ENCODE results near the gene BLACAT1.

The BLACAT1 gene

DNA sequence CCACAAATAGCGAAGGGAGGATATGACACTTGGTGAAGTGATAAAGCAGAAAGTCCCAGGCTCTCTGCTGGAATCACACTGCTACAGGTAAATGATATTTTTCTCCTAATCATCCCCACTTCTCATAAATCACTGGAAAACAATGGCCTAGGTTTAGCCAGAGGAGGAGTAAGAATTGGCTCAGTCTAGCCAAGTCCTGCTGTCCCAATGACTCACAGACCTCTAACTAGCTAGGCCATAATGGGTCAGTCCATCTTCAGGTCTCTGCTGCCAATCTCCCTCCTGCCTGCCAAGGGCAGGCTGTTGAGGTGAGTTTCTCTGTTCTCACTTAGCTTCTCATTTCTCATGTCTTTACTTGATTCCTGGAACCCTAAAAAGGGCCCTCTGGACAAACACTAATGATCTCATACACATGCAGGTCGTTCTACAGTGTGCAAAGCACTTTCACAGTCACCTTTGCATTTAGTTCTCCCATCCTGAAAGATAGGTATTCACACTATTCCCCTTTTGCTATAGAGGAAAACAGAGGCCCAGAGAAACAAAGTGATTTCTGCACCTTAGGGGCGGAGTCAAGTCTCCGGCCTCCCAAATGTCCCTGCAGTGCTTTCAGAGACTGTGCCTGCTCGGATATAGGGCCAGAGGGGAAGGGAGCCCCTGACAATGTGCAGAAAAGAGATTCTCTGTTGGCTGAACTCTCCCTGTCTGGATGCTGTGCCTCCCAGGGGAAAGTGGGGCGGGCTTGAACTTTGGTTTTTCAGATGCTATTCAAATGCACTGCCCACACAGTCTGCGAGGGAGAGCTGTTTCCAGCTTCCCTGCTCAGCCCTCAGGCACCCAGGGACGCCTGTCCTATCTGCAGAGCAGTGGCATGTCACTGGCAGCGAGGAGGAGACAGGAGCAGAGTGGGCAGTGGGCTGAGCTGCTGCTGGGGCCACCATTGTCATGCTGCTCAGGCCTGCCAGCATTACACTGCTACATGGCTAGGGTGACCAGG lies 44.7 kb upstream of the BLACAT1 start:
- Histone ChIP-seq H3K27me3 (replicated peaks; ENCODE audit: control insufficient read depth, insufficient read depth, low read length) (no peaks in the 10 kb centered on the region; the same call in none of the 2 replicates), H3K36me3 (ENCODE audit: control insufficient read depth, insufficient read depth, low read length) (no peaks in the 10 kb centered on the region), H3K4me3 (replicated peaks; ENCODE audit: low read depth, low read length) (no peak overlapping the region)
- TF ChIP-seq, protein P1, sequence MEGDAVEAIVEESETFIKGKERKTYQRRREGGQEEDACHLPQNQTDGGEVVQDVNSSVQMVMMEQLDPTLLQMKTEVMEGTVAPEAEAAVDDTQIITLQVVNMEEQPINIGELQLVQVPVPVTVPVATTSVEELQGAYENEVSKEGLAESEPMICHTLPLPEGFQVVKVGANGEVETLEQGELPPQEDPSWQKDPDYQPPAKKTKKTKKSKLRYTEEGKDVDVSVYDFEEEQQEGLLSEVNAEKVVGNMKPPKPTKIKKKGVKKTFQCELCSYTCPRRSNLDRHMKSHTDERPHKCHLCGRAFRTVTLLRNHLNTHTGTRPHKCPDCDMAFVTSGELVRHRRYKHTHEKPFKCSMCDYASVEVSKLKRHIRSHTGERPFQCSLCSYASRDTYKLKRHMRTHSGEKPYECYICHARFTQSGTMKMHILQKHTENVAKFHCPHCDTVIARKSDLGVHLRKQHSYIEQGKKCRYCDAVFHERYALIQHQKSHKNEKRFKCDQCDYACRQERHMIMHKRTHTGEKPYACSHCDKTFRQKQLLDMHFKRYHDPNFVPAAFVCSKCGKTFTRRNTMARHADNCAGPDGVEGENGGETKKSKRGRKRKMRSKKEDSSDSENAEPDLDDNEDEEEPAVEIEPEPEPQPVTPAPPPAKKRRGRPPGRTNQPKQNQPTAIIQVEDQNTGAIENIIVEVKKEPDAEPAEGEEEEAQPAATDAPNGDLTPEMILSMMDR (IDR thresholded peaks at IDR 0.05; ENCODE audit: insufficient read depth, low read length, poor library complexity, severe bottlenecking) = no peak
- DNase-seq (ENCODE audit: extremely low read depth, insufficient read length) = no peak

DNA sequence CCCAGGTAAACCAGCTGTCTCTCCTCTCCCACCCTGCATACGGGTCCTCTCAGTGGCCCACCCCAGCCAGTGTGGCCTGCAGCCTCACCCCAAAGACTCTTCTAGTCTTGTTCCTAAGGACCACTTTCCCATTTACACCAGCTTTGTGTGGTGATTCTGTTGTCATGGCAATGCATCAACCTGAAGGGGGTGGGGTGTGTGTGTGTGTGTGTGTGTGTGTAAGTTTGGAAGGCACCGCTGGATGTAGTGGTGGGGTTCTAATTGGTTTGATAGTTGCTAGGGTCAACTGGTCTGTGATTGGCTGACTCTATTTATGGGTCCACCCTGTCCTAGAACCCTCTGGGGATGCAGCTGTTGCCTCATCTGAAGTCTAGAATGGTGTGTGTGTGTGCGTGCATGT lies 43.9 kb upstream of the BLACAT1 start:
- Histone ChIP-seq H3K4me3 (replicated peaks; ENCODE audit: low read depth, low read length) (no peak overlapping the region), H3K27me3 (replicated peaks; ENCODE audit: control insufficient read depth, insufficient read depth, low read length) (peaks cover 3% of the 10 kb centered on the region), H3K36me3 (ENCODE audit: control insufficient read depth, insufficient read depth, low read length) (no peaks in the 10 kb centered on the region)
- no peak for DNase-seq (ENCODE audit: extremely low read depth, insufficient read length)
- TF ChIP-seq, protein P1 (IDR thresholded peaks at IDR 0.05; ENCODE audit: insufficient read depth, low read length, poor library complexity, severe bottlenecking) = no peak

DNA sequence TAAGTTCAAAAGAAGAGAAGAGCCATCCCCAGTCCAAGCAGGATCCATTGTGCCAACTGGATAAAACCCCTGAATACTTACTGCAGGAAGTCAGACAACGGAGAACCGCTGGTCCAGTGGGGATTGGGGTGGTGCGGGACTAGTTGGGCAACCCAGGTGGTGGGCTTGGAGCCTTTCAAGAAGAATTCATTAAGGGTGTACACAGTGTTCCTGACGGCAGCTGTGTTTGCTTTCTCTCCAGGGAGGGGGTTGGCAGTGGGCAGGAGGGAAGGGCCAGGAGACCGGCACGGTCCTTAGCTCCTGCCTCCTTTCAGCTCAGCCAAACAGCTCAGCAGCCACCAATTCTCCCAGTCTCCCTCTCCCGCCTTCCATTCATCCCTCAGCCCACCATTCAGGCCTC lies 41.5 kb upstream of the BLACAT1 start:
- TF ChIP-seq, protein P1 (IDR thresholded peaks at IDR 0.05; ENCODE audit: insufficient read depth, low read length, poor library complexity, severe bottlenecking) = no peak
- no peak overlapping the region for H3K4me3 ChIP-seq (replicated peaks; ENCODE audit: low read depth, low read length)
- peaks cover 5% of the 10 kb centered on the region for H3K27me3 ChIP-seq (replicated peaks; ENCODE audit: control insufficient read depth, insufficient read depth, low read length)
- H3K36me3 ChIP-seq (ENCODE audit: control insufficient read depth, insufficient read depth, low read length) = no peaks in the 10 kb centered on the region
- no peak for DNase-seq (ENCODE audit: extremely low read depth, insufficient read length)

DNA sequence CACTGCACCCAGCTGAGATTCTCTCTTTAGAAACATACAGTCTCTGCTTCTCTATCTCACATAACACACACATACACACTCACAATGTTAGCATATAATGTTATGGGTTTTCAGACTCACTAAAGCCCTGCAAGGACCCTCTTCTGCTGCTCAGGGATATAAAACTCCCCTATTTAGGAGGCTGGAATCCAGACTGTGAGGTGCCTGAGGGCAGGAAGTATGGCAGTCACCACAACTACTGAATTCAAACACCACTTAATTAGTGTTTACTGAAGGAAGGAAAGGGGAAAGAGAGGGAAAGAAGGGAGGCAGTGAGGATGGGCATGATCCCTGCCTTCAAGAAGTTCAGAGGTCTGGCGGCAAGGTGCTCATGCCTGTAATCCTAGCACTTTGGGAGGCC lies 40.8 kb upstream of the BLACAT1 start:
- peaks cover 5% of the 10 kb centered on the region for H3K27me3 ChIP-seq (replicated peaks; ENCODE audit: control insufficient read depth, insufficient read depth, low read length)
- no peak for DNase-seq (ENCODE audit: extremely low read depth, insufficient read length)
- no peak overlapping the region for H3K4me3 ChIP-seq (replicated peaks; ENCODE audit: low read depth, low read length)
- TF ChIP-seq, protein P1 (IDR thresholded peaks at IDR 0.05; ENCODE audit: insufficient read depth, low read length, poor library complexity, severe bottlenecking) = no peak
- H3K36me3 ChIP-seq (ENCODE audit: control insufficient read depth, insufficient read depth, low read length) = no peaks in the 10 kb centered on the region

DNA sequence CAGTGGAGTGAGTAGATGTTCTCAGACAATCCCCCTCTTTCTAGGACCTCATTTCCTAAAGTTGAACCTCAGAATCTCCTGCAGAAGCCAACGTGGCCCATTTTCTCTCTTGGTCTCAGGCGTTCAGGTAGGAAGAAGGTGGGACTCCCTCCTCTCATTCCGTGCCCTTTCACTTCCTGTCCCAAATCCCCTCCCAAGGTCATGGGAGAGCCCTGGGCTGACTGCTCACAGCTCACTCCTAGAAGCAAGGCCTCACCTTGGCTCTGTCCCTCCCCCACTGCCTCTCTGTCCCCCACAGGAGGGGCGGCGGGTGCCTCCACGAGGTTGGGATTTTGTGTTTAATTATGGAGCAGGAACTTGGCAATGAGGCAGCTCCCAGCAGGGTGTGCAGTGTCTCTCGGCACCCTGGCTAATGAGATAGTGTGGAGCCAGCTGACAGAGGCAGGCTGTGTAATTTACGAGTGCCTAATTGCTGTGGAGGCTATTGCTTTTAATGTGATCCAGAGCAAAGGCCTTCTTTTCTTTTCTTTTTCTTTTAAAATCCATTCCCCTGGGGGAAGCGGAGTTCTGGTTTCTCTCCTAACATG lies 39.5 kb upstream of the BLACAT1 start:
- no peak for DNase-seq (ENCODE audit: extremely low read depth, insufficient read length)
- no peak overlapping the region for H3K4me3 ChIP-seq (replicated peaks; ENCODE audit: low read depth, low read length)
- H3K36me3 ChIP-seq (ENCODE audit: control insufficient read depth, insufficient read depth, low read length) = no peaks in the 10 kb centered on the region
- TF ChIP-seq, protein P1 (IDR thresholded peaks at IDR 0.05; ENCODE audit: insufficient read depth, low read length, poor library complexity, severe bottlenecking) = no peak
- H3K27me3 ChIP-seq (replicated peaks; ENCODE audit: control insufficient read depth, insufficient read depth, low read length) = peaks cover 7% of the 10 kb centered on the region

All from GM06990 (cell line).